OCI-LY7 (cell line): ENCODE results near the gene RPS6KA2. TPM values are rescaled to one million over a fixed set of nuclear protein-coding genes. Genes with fewer than 3 reads are reported as not detected.

Experiments
- BruUV-seq: library from RNA; stranded (reverse); fragments of 400-500 nt; replicated peaks from 2 replicates; lab custom pipeline; 2021; lab: Mats Ljungman, UMichigan
- CTCF ChIA-PET: fragments of 300-600 bp; sonication (Branson Sonifier 250); formaldehyde crosslinking; loops from one replicate; lab custom pipeline; 2022; ENCODE audit warnings: antibody characterized with exemption; ENCODE audit not compliant: unreplicated experiment; lab: Charles Lee
- POLR2A ChIA-PET: fragments of 300-600 bp; sonication (Branson Sonifier 250); formaldehyde crosslinking; loops from one replicate; lab custom pipeline; 2022; ENCODE audit warnings: antibody characterized with exemption; lab: Charles Lee
- DNase-seq: peaks from one replicate; pipeline ENCODE4 v3.0.0-alpha.2; 2015; ENCODE audit warnings: low spot score
- H2AFZ ChIP-seq: fragments of 200-600 bp; sonication (generic), shearing (Covaris generic); 2 replicates; pipeline ENCODE4 v1.6.1; 2014; ENCODE audit warnings: mild to moderate bottlenecking, antibody characterized with exemption, low read length, moderate library complexity
- H3K27ac ChIP-seq: fragments of 200-600 bp; sonication (generic); 2 replicates; pipeline ENCODE4 v1.5.1; 2014; ENCODE audit warnings: mixed run types, low read depth, mild to moderate bottlenecking, moderate library complexity, low read length, inconsistent platforms; ENCODE audit not compliant: poor library complexity, severe bottlenecking
- H3K36me3 ChIP-seq: fragments of 200-600 bp; sonication (generic); 2 replicates; pipeline ENCODE4 v1.6.1; 2014; ENCODE audit warnings: mild to moderate bottlenecking, antibody characterized with exemption, low read length, moderate library complexity, mixed read lengths; ENCODE audit not compliant: insufficient read depth
- H3K4me1 ChIP-seq: fragments of 200-600 bp; sonication (generic); 2 replicates; pipeline ENCODE4 v1.5.1; 2014; ENCODE audit warnings: mild to moderate bottlenecking, low read length; ENCODE audit not compliant: insufficient read depth, poor library complexity, severe bottlenecking
- H3K4me2 ChIP-seq: fragments of 200-600 bp; sonication (generic); 2 replicates; pipeline ENCODE4 v1.6.1; 2014; ENCODE audit warnings: mild to moderate bottlenecking, low read length
- H3K4me3 ChIP-seq: fragments of 200-600 bp; sonication (generic); 2 replicates; pipeline ENCODE4 v1.5.1; 2014; ENCODE audit warnings: mild to moderate bottlenecking, low read depth, low read length; ENCODE audit not compliant: poor library complexity, severe bottlenecking
- H3K79me2 ChIP-seq: fragments of 200-600 bp; sonication (generic); 2 replicates; pipeline ENCODE4 v1.6.1; 2016; ENCODE audit warnings: low read depth, mild to moderate bottlenecking, low read length, moderate library complexity, mixed read lengths; ENCODE audit not compliant: insufficient read depth
- H3K9me2 ChIP-seq: fragments of 200-600 bp; sonication (generic); 2 replicates; pipeline ENCODE4 v1.6.1; 2016; ENCODE audit warnings: mild to moderate bottlenecking, low read length, mixed read lengths; ENCODE audit not compliant: insufficient read depth
- H3K9me3 ChIP-seq: fragments of 200-600 bp; sonication (generic); 2 replicates; pipeline ENCODE4 v1.6.1; 2014; ENCODE audit warnings: mild to moderate bottlenecking, mixed run types, low read length, mixed read lengths
- H4K20me1 ChIP-seq: fragments of 200-600 bp; sonication (generic); 2 replicates; pipeline ENCODE4 v1.6.1; 2014; ENCODE audit warnings: mild to moderate bottlenecking, antibody characterized with exemption, low read length, moderate library complexity, mixed read lengths; ENCODE audit not compliant: insufficient read depth
- CTCF ChIP-seq: fragments of 200-600 bp; sonication (generic); conservative IDR thresholded peaks from 2 replicates; pipeline ENCODE4 v1.5.1; 2014; ENCODE audit warnings: mild to moderate bottlenecking, antibody characterized with exemption, low read length, moderate library complexity, mixed read lengths
- EZH2phosphoT487 ChIP-seq: fragments of 200-600 bp; sonication (generic); IDR thresholded peaks from 2 replicates; pipeline ENCODE4 v1.6.1; 2018; ENCODE audit warnings: low read depth, borderline replicate concordance, mild to moderate bottlenecking, mixed run types, antibody characterized with exemption, low read length, moderate library complexity, mixed read lengths
- intact Hi-C: fragments of 100-400 bp; cut with micrococcal nuclease; formaldehyde crosslinking; loops from one replicate; pipeline ENCODE4 v1.10.0; 2022; ENCODE audit not compliant: unreplicated experiment
- total RNA-seq, 2 experiments: library from RNA; depleted of rRNA in 1 of 2; stranded (reverse); fragments of >200 nt in 1 of 2; shearing (Covaris generic) in 1 of 2; gene quantifications; 2 replicates each; pipeline ENCODE4 v1.2.3, GENCODE V29; 2014 to 2022

The RPS6KA2 gene
- total RNA-seq, 2 experiments from 2014 or later: 0.69 to 1.9 TPM

- BruUV-seq: no TSS peak
- Histone ChIP-seq H3K9me2 (no peaks in the 10 kb centered on the region), H3K4me2 (no peak overlapping the region), H4K20me1 (no peaks in the 10 kb centered on the region), H2AFZ (no peak overlapping the region), H3K4me1 (peaks cover 22% of the 10 kb centered on the region), H3K4me3 (no peak overlapping the region), H3K9me3 (no peaks in the 10 kb centered on the region), H3K79me2 (no peaks in the 10 kb centered on the region), H3K36me3 (no peaks in the 10 kb centered on the region), H3K27ac (no peak overlapping the region)
- intact Hi-C loops: no loop called here
- TF ChIP-seq EZH2phosphoT487 (no peak), CTCF (no peak)
- CTCF ChIA-PET: no interaction called here
- POLR2A ChIA-PET: no interaction called here
- DNase-seq: no peak
Observed at GRCh38 chr6:166466178-166467122, 160.6 kb downstream of the RPS6KA2 start.

GRCh38 chr6:166465671-166466087 lies 161.4 kb downstream of the RPS6KA2 start:
- TF ChIP-seq CTCF: 0 out of 2 replicates have a peak, but pooled peaks have one; percentile 22
- no peak for TF ChIP-seq EZH2phosphoT487
- Histone ChIP-seq H3K9me2 (no peaks in the 10 kb centered on the region), H3K36me3 (no peaks in the 10 kb centered on the region), H3K27ac (no peak overlapping the region), H3K4me1 (peaks cover 29% of the 10 kb centered on the region), H4K20me1 (no peaks in the 10 kb centered on the region), H3K79me2 (no peaks in the 10 kb centered on the region), H2AFZ (no peak overlapping the region), H3K4me3 (no peak overlapping the region), H3K4me2 (no peak overlapping the region), H3K9me3 (no peaks in the 10 kb centered on the region)
- CTCF ChIA-PET: no interaction called here
- DNase-seq: no peak
- no TSS peak for BruUV-seq
- intact Hi-C loops: no loop called here
- POLR2A ChIA-PET: no interaction called here

- Histone ChIP-seq H3K4me3 (no peak overlapping the region), H3K79me2 (no peaks in the 10 kb centered on the region), H4K20me1 (no peaks in the 10 kb centered on the region), H3K36me3 (no peaks in the 10 kb centered on the region), H3K4me1 (peaks cover 33% of the 10 kb centered on the region), H3K4me2 (no peak overlapping the region; the same call in 1 of the 2 replicates), H3K9me2 (no peaks in the 10 kb centered on the region), H3K27ac (no peak overlapping the region), H3K9me3 (no peaks in the 10 kb centered on the region), H2AFZ (no peak overlapping the region)
- intact Hi-C loops: no loop called here
- no TSS peak for BruUV-seq
- CTCF ChIA-PET: no interaction called here
- no peak for DNase-seq
- POLR2A ChIA-PET: interaction anchor here (0.5 kb wide), 1 partner anchor 123 kb away, joined by 3 read pairs; no protein-coding TSS in a partner anchor
- no peak for TF ChIP-seq CTCF
- no peak for TF ChIP-seq EZH2phosphoT487
Observed at GRCh38 chr6:166465003-166465399, 162.1 kb downstream of the RPS6KA2 start.
